Gastrocnemius medialis (tissue), 4 donors: Measurements from ENCODE around the gene A3GALT2. TPM values are rescaled to one million over a fixed set of nuclear protein-coding genes. Genes with fewer than 3 reads are reported as not detected.

Experiments used
- ATAC-seq, 2 donors: fragments of 150-250 bp; one replicate each; pipeline ENCODE4 v1.9.1; 2016
- DNase-seq, 2 donors: peaks; one replicate each; pipeline ENCODE4 v3.0.0-alpha.2; 2019
- H3K27ac ChIP-seq, 4 donors: fragments of 200-600 bp; sonication (generic); 1 replicate in 1 of 4; 2 replicates in 3 of 4; pipeline ENCODE4 v1.5.1; 2016 to 2018; ENCODE audit warnings: mild to moderate bottlenecking in 2 of 4, moderate library complexity in 1 of 4
- H3K27me3 ChIP-seq, 3 donors: fragments of 200-600 bp; sonication (generic) in 2 of 3; 1 replicate in 1 of 3; 2 replicates in 2 of 3; pipeline versions ENCODE4 v1.5.1 to v1.6.0; 2016 to 2019; ENCODE audit warnings: mild to moderate bottlenecking in 1 of 3, moderate library complexity in 1 of 3
- H3K36me3 ChIP-seq, 2 donors: fragments of 200-600 bp; sonication (generic) in 1 of 2; one replicate each; pipeline ENCODE4 v1.5.1; 2017 to 2018
- H3K4me1 ChIP-seq, 2 donors: fragments of 200-600 bp; sonication (generic) in 1 of 2; one replicate each; pipeline ENCODE4 v1.5.1; 2016 to 2017; ENCODE audit warnings: mild to moderate bottlenecking in 2 of 2
- H3K4me3 ChIP-seq, 4 donors: fragments of 200-600 bp; sonication (generic) in 3 of 4; 1 replicate in 1 of 4; 2 replicates in 3 of 4; pipeline ENCODE4 v1.5.1; 2016 to 2019; ENCODE audit warnings: mild to moderate bottlenecking in 2 of 4
- H3K9me3 ChIP-seq, 3 donors: fragments of 200-600 bp; sonication (generic) in 2 of 3; 1 replicate in 1 of 3; 2 replicates in 2 of 3; pipeline ENCODE4 v1.5.1; 2016 to 2019
- POLR2A ChIP-seq, 2 donors: fragments of 450-650 bp; IDR thresholded peaks; one replicate each; pipeline ENCODE4 v1.6.1; 2017; ENCODE audit warnings: antibody characterized with exemption in 2 of 2, mild to moderate bottlenecking in 2 of 2, moderate library complexity in 2 of 2
- in situ Hi-C, 4 donors: fragments of 200-750 bp; cut with MboI; loops; one replicate each; pipeline versions ENCODE4 v1.15.0 to v1.8.0; 2017; ENCODE audit warnings: low sequenced_read_pairs in 4 of 4
- intact Hi-C: fragments of 100-400 bp; cut with DNase I; formaldehyde crosslinking; loops from one replicate; pipeline ENCODE4 v1.15.1; 2023; ENCODE audit warnings: low total_unique reads
- total RNA-seq, 4 donors: library from RNA; depleted of rRNA; stranded (reverse); fragments of >200 nt; gene quantifications; one replicate each; pipeline versions ENCODE4 v1.1.0 to v1.2.3, GENCODE V29; 2016
- TF ChIP-seq, protein P1 (sequence below), 5 experiments: fragments of 450-650 bp in 3 of 5; fragments of 200-600 bp in 2 of 5; sonication (generic) in 2 of 5; IDR thresholded peaks in 4 of 5; conservative IDR thresholded peaks in 1 of 5; 1 replicate in 4 of 5; 2 replicates in 1 of 5; pipeline ENCODE4 v1.5.1; 2016 to 2019; ENCODE audit warnings: antibody characterized with exemption in 5 of 5, mild to moderate bottlenecking in 3 of 5, moderate library complexity in 3 of 5

A3GALT2 gene
- total RNA-seq, 4 donors from 2014 or later: not detected

GRCh38 chr1:33272509-33272908 is 48.4 kb downstream of the A3GALT2 start:
- ATAC-seq (no peak), DNase-seq (no peak)
- TF ChIP-seq, protein P1, sequence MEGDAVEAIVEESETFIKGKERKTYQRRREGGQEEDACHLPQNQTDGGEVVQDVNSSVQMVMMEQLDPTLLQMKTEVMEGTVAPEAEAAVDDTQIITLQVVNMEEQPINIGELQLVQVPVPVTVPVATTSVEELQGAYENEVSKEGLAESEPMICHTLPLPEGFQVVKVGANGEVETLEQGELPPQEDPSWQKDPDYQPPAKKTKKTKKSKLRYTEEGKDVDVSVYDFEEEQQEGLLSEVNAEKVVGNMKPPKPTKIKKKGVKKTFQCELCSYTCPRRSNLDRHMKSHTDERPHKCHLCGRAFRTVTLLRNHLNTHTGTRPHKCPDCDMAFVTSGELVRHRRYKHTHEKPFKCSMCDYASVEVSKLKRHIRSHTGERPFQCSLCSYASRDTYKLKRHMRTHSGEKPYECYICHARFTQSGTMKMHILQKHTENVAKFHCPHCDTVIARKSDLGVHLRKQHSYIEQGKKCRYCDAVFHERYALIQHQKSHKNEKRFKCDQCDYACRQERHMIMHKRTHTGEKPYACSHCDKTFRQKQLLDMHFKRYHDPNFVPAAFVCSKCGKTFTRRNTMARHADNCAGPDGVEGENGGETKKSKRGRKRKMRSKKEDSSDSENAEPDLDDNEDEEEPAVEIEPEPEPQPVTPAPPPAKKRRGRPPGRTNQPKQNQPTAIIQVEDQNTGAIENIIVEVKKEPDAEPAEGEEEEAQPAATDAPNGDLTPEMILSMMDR (IDR thresholded peaks at IDR 0.05 in 4 of 5, conservative IDR thresholded peaks at IDR 0.05 in 1 of 5): no peak
- no peak for TF ChIP-seq POLR2A (IDR thresholded peaks at IDR 0.05)
- Histone ChIP-seq H3K36me3 (peaks cover 0 to 10% of the 10 kb centered on the region in 2 donors), H3K27me3 (no peaks in the 10 kb centered on the region), H3K4me3 (no peak overlapping the region), H3K27ac (no peak overlapping the region), H3K9me3 (no peaks in the 10 kb centered on the region), H3K4me1 (peaks cover 0 to 3% of the 10 kb centered on the region in 2 donors)
- in situ Hi-C loops: no loop called here
- intact Hi-C loops: no loop called here

GRCh38 chr1:33271666-33272505 is 49.0 kb downstream of the A3GALT2 start:
- peaks cover 0 to 4% of the 10 kb centered on the region in 2 donors for H3K36me3 ChIP-seq
- no peaks in the 10 kb centered on the region for H3K27me3 ChIP-seq
- peaks cover 0 to 3% of the 10 kb centered on the region in 2 donors for H3K4me1 ChIP-seq
- DNase-seq: no peak
- intact Hi-C loops (no loop called here), in situ Hi-C loops (no loop called here)
- no peaks in the 10 kb centered on the region for H3K9me3 ChIP-seq
- TF ChIP-seq POLR2A (IDR thresholded peaks at IDR 0.05): no peak
- TF ChIP-seq, protein P1 (IDR thresholded peaks at IDR 0.05 in 4 of 5, conservative IDR thresholded peaks at IDR 0.05 in 1 of 5): no peak
- H3K27ac ChIP-seq: no peak overlapping the region
- ATAC-seq: no peak
- no peak overlapping the region for H3K4me3 ChIP-seq

- no peaks in the 10 kb centered on the region for H3K36me3 ChIP-seq
- no peak for TF ChIP-seq POLR2A (IDR thresholded peaks at IDR 0.05)
- TF ChIP-seq, protein P1 (IDR thresholded peaks at IDR 0.05 in 4 of 5, conservative IDR thresholded peaks at IDR 0.05 in 1 of 5): no peak
- peaks cover 0 to 3% of the 10 kb centered on the region in 2 donors for H3K4me1 ChIP-seq
- DNase-seq (no peak), ATAC-seq (no peak)
- intact Hi-C loops: no loop called here
- in situ Hi-C loops: no loop called here
- H3K9me3 ChIP-seq: no peaks in the 10 kb centered on the region
- no peak overlapping the region for H3K27ac ChIP-seq
- H3K4me3 ChIP-seq: no peak overlapping the region
- no peaks in the 10 kb centered on the region for H3K27me3 ChIP-seq
Measured at GRCh38 chr1:33270808-33271465, 50.0 kb downstream of the A3GALT2 start.

- in situ Hi-C loops: no loop called here
- intact Hi-C loops: no loop called here
- peaks cover 0 to 3% of the 10 kb centered on the region in 2 donors for H3K4me1 ChIP-seq
Measured at GRCh38 chr1:33270379-33270778, 50.5 kb downstream of the A3GALT2 start.

More at GRCh38 chr1:33270379-33270778, 50.5 kb downstream of the A3GALT2 start:
- H3K4me3 ChIP-seq: no peak overlapping the region
- DNase-seq (no peak), ATAC-seq (no peak)
- no peak for TF ChIP-seq POLR2A (IDR thresholded peaks at IDR 0.05)
- TF ChIP-seq, protein P1 (IDR thresholded peaks at IDR 0.05 in 4 of 5, conservative IDR thresholded peaks at IDR 0.05 in 1 of 5): no peak
- no peaks in the 10 kb centered on the region for H3K27me3 ChIP-seq
- no peak overlapping the region for H3K27ac ChIP-seq
- H3K36me3 ChIP-seq: no peaks in the 10 kb centered on the region
- H3K9me3 ChIP-seq: no peaks in the 10 kb centered on the region
